Measurements from ENCODE around the gene HERC2.
"Not testable (repeated sequence)": the region's sequence is repeated elsewhere in the genome, so short reads cannot be mapped to it uniquely, and the experiment has no call there.

HERC2 gene

DNA sequence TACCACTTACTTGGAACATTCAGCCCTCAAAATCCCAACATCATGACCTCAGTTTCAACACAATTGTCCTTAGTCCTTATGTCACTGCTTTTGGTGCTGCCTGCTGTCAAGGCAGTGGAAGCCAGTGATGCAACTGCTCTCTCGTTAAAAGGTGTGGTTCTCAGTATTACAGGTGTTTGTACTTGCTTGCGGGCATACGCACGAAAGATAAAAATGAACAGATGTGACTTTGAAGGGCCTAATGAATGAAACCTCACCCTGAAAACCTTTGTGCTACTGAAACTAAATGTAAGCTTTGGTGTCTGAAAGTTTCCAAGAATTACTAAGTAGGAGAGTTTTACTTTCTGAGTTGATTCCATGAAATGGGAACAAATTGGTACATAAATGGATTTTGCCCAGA, 25.2 kb downstream of the HERC2 start:
- H3K9ac ChIP-seq (ENCODE audit: insufficient read length, low read depth); H3K27me3 ChIP-seq (ENCODE audit: insufficient read depth, insufficient read length); H3K4me3 ChIP-seq (ENCODE audit: insufficient read length, low read depth); H3K4me1 ChIP-seq (ENCODE audit: insufficient read depth, insufficient read length); H3K36me3 ChIP-seq (ENCODE audit: insufficient read depth, insufficient read length, low read length); DNase-seq (ENCODE audit: low read depth, low spot score); H3K9me3 ChIP-seq (ENCODE audit: insufficient read depth, low read length): not testable (repeated sequence)

DNA sequence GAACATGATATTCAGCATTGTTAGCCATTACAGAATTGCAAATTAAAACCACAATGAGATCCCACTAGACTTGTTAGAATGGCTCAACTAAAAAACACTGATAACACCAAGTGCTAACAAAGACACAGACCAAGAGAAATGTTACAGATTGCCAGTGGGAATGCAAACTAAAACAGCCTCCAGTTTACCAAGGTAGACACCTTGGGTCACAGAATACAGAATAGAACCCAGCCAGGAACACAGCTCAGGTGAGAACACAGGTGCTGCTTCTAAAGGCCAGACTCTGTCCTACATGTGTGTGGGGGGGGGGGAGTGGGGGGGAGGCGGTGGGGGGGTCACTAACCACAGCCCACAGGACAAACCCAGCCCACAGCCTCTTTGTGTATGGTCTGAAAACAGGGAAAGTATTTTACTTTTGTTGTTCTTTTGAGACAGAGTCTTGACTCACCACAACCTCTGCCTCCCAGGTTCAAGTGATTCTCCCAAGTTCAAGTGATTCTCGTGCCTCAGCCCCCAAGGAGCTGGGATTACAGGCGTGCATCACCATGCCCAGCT, 26.9 kb downstream of the HERC2 start:
- H3K36me3 ChIP-seq (ENCODE audit: insufficient read depth, insufficient read length, low read length) = peaks cover 13% of the 10 kb centered on the region
- not testable (repeated sequence) for DNase-seq (ENCODE audit: low read depth, low spot score); H3K4me1 ChIP-seq (ENCODE audit: insufficient read depth, insufficient read length); H3K4me3 ChIP-seq (ENCODE audit: insufficient read length, low read depth); H3K27me3 ChIP-seq (ENCODE audit: insufficient read depth, insufficient read length); H3K9ac ChIP-seq (ENCODE audit: insufficient read length, low read depth); H3K9me3 ChIP-seq (ENCODE audit: insufficient read depth, low read length)

DNA sequence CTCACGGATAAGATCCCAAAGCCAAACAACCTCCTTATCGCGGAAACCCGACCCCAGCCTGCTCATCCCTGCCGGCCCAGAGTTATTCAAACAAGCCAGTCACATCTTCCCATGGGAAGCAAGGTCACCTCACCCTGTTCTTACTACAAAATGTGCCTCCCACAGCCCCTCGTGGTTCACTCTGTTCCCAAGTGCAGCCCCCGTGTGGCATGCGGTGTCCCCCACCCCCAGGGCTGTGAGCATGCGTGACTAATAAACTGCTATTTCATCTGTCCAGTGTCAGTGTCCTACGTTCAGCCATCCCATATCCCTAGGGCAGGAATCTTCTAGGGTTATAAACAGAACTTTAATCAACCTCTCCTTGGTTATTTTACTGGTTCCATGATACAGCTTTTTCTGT, 27.4 kb downstream of the HERC2 start:
- peaks cover 18% of the 10 kb centered on the region for H3K36me3 ChIP-seq (ENCODE audit: insufficient read depth, insufficient read length, low read length)
- H3K4me3 ChIP-seq (ENCODE audit: insufficient read length, low read depth); H3K4me1 ChIP-seq (ENCODE audit: insufficient read depth, insufficient read length); H3K9ac ChIP-seq (ENCODE audit: insufficient read length, low read depth); DNase-seq (ENCODE audit: low read depth, low spot score); H3K27me3 ChIP-seq (ENCODE audit: insufficient read depth, insufficient read length): not testable (repeated sequence)
- peaks cover 12% of the 10 kb centered on the region; the same call in 1 of the 2 replicates for H3K9me3 ChIP-seq (ENCODE audit: insufficient read depth, low read length)

DNA sequence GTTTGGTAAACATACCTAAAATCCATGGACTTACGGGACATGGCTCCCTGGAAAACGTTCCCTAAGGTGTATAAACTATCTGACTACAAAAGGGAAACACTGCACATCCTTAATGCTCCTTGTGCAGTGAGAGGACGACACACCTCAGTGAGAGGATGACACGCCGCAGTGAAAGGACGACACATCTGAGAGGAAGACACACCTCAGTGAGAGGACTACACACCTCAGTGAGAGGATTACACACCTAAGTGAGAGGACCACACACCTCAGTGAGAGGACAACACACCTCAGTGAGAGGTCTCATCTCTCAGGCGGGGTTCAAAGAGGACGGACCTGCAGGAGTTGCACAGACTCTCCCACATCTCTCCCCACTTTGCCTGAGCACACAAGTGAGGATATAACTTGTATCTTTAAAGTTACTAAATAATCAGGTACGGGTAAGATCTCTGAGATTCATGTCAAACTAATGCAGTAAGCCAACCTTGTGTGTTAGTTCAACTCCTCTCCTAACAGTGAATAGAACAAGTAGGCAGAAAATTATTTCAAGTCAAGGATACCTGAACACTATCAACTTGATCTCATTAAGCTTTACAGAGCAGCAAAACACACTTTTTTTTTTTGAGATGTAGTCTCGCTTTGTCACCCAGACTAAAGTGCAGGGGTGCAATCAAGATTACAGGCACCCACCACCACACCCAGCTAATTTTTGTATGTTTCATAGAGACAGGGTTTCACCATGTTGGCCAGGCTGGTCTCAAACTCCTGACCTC, 32.1 kb downstream of the HERC2 start:
- Histone ChIP-seq H3K27me3 (ENCODE audit: insufficient read depth, insufficient read length) (no peaks in the 10 kb centered on the region), H3K4me3 (ENCODE audit: insufficient read length, low read depth) (no peak overlapping the region), H3K4me1 (ENCODE audit: insufficient read depth, insufficient read length) (no peaks in the 10 kb centered on the region), H3K9me3 (ENCODE audit: insufficient read depth, low read length) (peaks cover 12% of the 10 kb centered on the region; the same call in 1 of the 2 replicates), H3K9ac (ENCODE audit: insufficient read length, low read depth) (no peak overlapping the region), H3K36me3 (ENCODE audit: insufficient read depth, insufficient read length, low read length) (peaks cover 19% of the 10 kb centered on the region)
- TF ChIP-seq ZNF274 (IDR thresholded peaks at IDR 0.05; ENCODE audit: low read depth, low read length) (no peak), YY1 (IDR thresholded peaks at IDR 0.05; ENCODE audit: insufficient read depth, insufficient read length) (no peak), SUZ12 (IDR thresholded peaks at IDR 0.05; ENCODE audit: extremely low read depth, insufficient read depth, insufficient read length) (no peak)
- no peak for DNase-seq (ENCODE audit: low read depth, low spot score)

DNA sequence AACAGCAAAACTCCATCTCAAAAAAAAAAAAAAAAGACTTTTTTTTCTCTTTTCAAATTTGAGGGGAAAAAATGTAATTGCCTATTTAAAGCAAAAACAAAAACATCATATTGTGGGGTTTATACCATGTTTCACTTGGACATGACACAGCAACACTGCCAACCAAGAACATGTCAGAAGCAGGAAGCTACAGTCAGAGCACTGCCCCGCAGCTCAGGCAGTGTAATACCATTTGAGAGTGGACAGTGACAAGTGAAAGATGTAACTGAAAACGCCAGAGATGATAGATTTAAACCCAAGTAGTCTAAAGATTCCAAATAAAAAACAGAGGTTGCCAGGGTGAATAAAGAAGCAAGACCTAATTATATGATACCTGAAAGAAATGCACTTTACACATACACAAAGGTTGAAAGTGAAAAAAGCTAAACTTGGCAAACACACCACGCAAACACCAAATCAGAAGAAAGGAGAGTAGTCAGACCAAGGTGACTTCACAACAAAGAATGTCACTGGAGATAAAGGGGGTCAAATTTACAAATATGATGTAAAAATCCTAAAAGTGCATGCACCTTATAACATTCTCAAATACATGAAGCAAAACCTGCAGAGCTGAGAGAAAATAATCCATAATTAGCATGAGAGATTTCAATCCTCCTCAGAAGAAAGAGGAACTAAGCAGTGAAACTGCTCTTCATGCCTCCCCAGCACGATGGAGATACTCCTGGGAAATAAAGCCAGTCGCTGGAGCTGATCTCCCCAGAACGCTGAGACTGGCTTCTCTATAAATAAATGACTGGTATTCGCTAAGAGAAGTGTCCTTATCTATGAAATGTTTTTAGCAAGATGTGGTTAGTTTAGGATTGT, 32.9 kb downstream of the HERC2 start:
- H3K27me3 ChIP-seq (ENCODE audit: insufficient read depth, insufficient read length); H3K4me3 ChIP-seq (ENCODE audit: insufficient read length, low read depth); H3K9ac ChIP-seq (ENCODE audit: insufficient read length, low read depth); H3K4me1 ChIP-seq (ENCODE audit: insufficient read depth, insufficient read length); DNase-seq (ENCODE audit: low read depth, low spot score): not testable (repeated sequence)
- Histone ChIP-seq H3K9me3 (ENCODE audit: insufficient read depth, low read length) (peaks cover 12% of the 10 kb centered on the region; the same call in 1 of the 2 replicates), H3K36me3 (ENCODE audit: insufficient read depth, insufficient read length, low read length) (peaks cover 19% of the 10 kb centered on the region)

DNA sequence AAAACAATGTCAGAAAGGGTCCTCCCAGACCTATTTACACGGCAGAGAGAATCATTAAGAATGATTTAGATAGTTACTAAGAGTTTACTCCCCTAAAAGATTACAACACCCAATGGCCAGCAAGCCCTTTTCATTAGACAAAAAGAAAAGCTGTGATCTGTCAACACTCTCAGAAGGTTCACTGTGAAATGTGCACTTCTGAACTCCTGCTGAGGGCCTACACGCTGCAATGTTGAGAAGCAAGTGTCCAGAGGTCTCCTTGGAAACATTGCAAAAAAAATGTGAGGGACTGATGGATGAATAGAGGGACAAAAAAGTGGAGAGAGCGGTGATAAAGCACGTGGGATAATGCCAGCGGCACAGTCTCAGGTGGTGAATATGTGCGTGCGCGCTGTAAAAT, 35.3 kb downstream of the HERC2 start:
- not testable (repeated sequence) for H3K4me1 ChIP-seq (ENCODE audit: insufficient read depth, insufficient read length); H3K4me3 ChIP-seq (ENCODE audit: insufficient read length, low read depth); H3K9ac ChIP-seq (ENCODE audit: insufficient read length, low read depth); DNase-seq (ENCODE audit: low read depth, low spot score); H3K27me3 ChIP-seq (ENCODE audit: insufficient read depth, insufficient read length)
- Histone ChIP-seq H3K36me3 (ENCODE audit: insufficient read depth, insufficient read length, low read length) (peaks cover 23% of the 10 kb centered on the region), H3K9me3 (ENCODE audit: insufficient read depth, low read length) (peaks cover 12% of the 10 kb centered on the region; the same call in 1 of the 2 replicates)

DNA sequence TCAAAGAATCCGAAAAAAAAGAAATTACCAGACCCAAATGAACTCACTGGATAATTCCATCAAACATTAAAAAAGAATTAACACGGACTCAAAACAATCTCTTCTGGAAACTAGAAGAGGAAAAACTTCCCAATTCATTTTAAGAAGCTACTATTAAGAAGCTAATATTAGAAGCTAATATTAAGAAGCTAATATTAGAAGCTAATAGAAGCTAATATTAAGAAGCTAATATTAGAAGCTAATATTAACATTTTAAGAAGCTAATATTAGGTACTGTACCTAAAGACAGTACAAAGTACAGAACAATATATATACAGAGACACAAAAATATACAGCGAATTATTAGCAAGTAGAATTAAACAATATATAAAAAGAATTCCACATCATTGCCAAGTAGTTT, 35.9 kb downstream of the HERC2 start:
- H3K9ac ChIP-seq (ENCODE audit: insufficient read length, low read depth) = no peak overlapping the region
- H3K9me3 ChIP-seq (ENCODE audit: insufficient read depth, low read length) = peaks cover 9% of the 10 kb centered on the region; the same call in 1 of the 2 replicates
- no peak for TF ChIP-seq YY1 (IDR thresholded peaks at IDR 0.05; ENCODE audit: insufficient read depth, insufficient read length)
- H3K27me3 ChIP-seq (ENCODE audit: insufficient read depth, insufficient read length) = no peaks in the 10 kb centered on the region
- H3K4me1 ChIP-seq (ENCODE audit: insufficient read depth, insufficient read length) = no peaks in the 10 kb centered on the region
- no peak for DNase-seq (ENCODE audit: low read depth, low spot score)
- peaks cover 20% of the 10 kb centered on the region for H3K36me3 ChIP-seq (ENCODE audit: insufficient read depth, insufficient read length, low read length)
- no peak overlapping the region for H3K4me3 ChIP-seq (ENCODE audit: insufficient read length, low read depth)

DNA sequence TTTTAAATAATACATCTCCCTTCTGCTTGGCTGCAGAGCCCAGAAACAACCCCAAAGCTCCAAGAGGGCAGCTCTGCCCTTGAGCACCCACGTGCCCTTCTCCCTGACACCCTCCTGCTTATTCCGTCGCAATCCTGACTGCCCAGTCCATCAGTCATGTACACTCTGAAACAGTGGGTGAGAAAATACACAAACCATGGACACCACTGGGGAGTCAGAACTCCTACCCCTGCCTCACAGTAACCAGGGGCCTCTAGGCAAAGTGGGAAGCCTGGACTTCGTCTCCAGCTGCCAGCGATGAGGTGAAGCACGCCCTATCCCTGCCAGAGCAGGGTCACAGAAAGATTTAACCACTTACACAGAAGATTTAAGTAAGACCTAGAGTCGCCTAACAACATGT, 40.1 kb downstream of the HERC2 start:
- no peaks in the 10 kb centered on the region for H3K9me3 ChIP-seq (ENCODE audit: insufficient read depth, low read length)
- H3K36me3 ChIP-seq (ENCODE audit: insufficient read depth, insufficient read length, low read length) = peaks cover 25% of the 10 kb centered on the region
- no peak for TF ChIP-seq ZNF274 (IDR thresholded peaks at IDR 0.05; ENCODE audit: low read depth, low read length)
- no peak for TF ChIP-seq SUZ12 (IDR thresholded peaks at IDR 0.05; ENCODE audit: extremely low read depth, insufficient read depth, insufficient read length)
- TF ChIP-seq YY1 (IDR thresholded peaks at IDR 0.05; ENCODE audit: insufficient read depth, insufficient read length) = no peak

More for the DNA sequence above, 40.1 kb downstream of the HERC2 start:
- Histone ChIP-seq H3K27me3 (ENCODE audit: insufficient read depth, insufficient read length) (no peaks in the 10 kb centered on the region), H3K9ac (ENCODE audit: insufficient read length, low read depth) (no peak overlapping the region), H3K4me1 (ENCODE audit: insufficient read depth, insufficient read length) (no peaks in the 10 kb centered on the region), H3K4me3 (ENCODE audit: insufficient read length, low read depth) (no peak overlapping the region)
- DNase-seq (ENCODE audit: low read depth, low spot score) = no peak
